SH-SY5Y (cell line): ENCODE results near the gene WWOX.

Experiments used
- GATA2 ChIP-seq: IDR thresholded peaks from 2 replicates; pipeline ENCODE4 v1.6.1; 2011; ENCODE audit warnings: mild to moderate bottlenecking, low read depth, low read length
- GATA3 ChIP-seq: IDR thresholded peaks from 2 replicates; pipeline ENCODE4 v1.6.1; 2011; ENCODE audit warnings: low read depth, mild to moderate bottlenecking, low read length, moderate library complexity

- TF ChIP-seq GATA3 (no peak), GATA2 (no peak)
Measured at GRCh38 chr16:79011282-79011681, 911.8 kb downstream of the WWOX start.
